GM12801 (cell line): ENCODE data around the gene ATP6V0C.

Source experiments
- TF ChIP-seq, protein P1 (sequence below): IDR thresholded peaks from one replicate; pipeline ENCODE4 v1.5.1; 2011; ENCODE audit warnings: control low read depth; ENCODE audit not compliant: insufficient read length; ENCODE audit errors: extremely low read depth

ATP6V0C gene

DNA sequence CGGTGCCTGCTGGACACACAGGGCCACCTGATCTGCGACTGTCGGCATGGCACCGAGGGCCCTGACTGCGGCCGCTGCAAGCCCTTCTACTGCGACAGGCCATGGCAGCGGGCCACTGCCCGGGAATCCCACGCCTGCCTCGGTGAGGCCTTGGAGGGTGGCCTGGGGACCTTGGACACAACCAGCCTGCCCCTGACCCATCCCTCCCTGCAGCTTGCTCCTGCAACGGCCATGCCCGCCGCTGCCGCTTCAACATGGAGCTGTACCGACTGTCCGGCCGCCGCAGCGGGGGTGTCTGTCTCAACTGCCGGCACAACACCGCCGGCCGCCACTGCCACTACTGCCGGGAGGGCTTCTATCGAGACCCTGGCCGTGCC, 41.3 kb upstream of the ATP6V0C start:
- TF ChIP-seq, protein P1, sequence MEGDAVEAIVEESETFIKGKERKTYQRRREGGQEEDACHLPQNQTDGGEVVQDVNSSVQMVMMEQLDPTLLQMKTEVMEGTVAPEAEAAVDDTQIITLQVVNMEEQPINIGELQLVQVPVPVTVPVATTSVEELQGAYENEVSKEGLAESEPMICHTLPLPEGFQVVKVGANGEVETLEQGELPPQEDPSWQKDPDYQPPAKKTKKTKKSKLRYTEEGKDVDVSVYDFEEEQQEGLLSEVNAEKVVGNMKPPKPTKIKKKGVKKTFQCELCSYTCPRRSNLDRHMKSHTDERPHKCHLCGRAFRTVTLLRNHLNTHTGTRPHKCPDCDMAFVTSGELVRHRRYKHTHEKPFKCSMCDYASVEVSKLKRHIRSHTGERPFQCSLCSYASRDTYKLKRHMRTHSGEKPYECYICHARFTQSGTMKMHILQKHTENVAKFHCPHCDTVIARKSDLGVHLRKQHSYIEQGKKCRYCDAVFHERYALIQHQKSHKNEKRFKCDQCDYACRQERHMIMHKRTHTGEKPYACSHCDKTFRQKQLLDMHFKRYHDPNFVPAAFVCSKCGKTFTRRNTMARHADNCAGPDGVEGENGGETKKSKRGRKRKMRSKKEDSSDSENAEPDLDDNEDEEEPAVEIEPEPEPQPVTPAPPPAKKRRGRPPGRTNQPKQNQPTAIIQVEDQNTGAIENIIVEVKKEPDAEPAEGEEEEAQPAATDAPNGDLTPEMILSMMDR: no peak

DNA sequence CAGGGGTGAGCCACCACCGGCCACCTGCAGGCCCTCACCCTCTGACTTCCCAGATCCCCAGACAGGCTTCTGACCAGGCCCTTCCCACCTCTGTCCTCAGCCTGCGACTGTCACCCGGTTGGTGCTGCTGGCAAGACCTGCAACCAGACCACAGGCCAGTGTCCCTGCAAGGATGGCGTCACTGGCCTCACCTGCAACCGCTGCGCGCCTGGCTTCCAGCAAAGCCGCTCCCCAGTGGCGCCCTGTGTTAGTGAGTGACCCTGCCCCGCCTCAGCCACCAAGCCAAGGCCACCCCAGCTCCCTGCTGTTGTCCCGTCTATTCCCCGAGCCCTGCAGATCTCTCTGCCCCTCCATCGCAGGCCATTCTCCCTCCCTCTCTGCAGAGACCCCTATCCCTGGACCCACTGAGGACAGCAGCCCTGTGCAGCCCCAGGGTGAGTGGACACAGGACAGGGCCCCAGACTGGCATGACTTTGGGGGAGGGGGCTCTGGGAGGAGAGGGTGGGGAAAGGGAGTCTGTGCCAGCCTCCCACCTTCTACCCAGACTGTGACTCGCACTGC, 40.8 kb upstream of the ATP6V0C start:
- TF ChIP-seq, protein P1: no peak

DNA sequence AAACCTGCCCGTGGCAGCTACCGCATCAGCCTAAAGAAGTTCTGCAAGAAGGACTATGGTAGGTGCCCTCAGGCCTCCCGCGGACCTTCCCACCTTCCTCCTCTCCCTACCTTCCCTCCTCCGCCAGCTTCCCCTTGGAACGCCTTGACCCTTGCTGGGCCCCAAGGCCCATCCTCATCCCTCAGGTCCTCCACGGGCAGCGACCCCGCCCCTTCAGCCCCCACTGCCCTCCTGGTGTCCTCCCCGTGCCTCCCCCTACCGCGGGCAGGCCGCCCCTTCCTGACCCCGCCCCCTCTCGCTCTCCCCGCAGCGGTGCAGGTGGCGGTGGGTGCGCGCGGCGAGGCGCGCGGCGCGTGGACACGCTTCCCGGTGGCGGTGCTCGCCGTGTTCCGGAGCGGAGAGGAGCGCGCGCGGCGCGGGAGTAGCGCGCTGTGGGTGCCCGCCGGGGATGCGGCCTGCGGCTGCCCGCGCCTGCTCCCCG, 40.3 kb upstream of the ATP6V0C start:
- TF ChIP-seq, protein P1: no peak

DNA sequence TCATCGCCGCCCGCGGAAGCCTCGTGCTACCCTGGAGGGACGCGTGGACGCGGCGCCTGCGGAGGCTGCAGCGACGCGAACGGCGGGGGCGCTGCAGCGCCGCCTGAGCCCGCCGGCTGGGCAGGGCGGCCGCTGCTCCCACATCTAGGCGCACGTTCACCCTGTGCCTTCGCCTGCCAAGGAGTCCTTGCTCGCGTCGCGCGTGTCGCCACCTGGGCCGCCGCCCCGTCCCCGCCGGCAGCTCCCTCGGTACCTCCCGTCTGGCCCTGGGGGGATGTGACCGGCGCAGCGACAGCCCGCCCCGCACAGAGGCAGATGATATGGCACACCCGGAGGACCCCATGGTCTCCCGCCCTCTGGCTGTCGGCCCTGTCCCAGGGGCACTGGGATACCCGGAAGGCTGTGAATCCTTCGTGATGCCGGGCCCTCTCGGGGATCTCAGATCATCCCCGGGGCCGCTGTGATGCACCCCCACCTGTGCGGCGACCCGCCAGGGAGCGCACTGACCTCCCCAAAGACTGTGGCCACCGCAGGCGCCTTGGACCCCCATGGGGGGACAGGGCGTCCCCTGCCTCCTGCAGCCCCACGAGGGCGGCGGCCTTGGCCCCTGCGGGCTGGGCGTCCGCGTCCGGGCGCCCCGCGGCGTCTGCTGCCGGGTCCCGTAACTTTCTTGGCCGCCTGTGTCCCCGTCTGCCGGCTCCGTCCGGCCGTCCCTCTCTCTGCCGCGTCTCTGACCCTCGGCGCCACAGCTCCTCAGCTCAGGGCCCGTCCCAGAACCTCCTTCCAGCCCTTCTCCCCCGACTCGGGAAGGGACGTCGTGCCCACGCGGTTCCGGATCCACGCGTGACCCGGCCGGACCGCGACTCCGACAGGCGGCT, 39.5 kb upstream of the ATP6V0C start:
- TF ChIP-seq, protein P1: no peak

DNA sequence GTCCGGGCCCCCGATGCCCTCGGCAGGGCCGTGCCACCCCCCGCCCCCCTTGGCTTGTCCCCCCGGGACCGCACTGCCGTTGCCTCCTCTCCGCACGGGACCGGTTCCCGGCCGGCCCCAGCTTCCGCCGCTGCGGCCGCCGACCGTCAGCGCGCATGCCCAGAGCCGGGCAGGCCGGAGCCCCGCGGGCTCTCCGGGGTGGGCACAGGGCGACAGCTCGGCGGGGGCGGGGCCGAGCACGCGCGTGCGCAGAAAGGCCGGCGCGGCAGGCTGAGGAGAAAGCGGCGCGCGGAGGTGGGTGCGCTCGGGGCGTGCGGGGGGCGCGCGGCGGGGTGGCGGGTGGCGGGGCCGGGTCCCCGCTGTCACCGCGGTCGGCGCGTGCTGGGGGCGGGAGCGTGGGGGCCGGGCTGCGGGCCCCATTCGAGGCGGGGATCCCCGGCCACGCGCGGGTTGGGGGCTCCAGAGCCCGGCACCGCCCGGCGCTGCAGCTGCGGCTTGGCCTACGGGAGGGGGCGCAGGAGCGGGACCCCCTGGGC, 38.8 kb upstream of the ATP6V0C start, which contains the start of gene TBC1D24:
TBC1D24 (plus strand) TSS at position 251 of the 536 bp plus-strand sequence. CDS start 21,022 bp downstream, outside the sequence.
- TF ChIP-seq, protein P1: no peak

DNA sequence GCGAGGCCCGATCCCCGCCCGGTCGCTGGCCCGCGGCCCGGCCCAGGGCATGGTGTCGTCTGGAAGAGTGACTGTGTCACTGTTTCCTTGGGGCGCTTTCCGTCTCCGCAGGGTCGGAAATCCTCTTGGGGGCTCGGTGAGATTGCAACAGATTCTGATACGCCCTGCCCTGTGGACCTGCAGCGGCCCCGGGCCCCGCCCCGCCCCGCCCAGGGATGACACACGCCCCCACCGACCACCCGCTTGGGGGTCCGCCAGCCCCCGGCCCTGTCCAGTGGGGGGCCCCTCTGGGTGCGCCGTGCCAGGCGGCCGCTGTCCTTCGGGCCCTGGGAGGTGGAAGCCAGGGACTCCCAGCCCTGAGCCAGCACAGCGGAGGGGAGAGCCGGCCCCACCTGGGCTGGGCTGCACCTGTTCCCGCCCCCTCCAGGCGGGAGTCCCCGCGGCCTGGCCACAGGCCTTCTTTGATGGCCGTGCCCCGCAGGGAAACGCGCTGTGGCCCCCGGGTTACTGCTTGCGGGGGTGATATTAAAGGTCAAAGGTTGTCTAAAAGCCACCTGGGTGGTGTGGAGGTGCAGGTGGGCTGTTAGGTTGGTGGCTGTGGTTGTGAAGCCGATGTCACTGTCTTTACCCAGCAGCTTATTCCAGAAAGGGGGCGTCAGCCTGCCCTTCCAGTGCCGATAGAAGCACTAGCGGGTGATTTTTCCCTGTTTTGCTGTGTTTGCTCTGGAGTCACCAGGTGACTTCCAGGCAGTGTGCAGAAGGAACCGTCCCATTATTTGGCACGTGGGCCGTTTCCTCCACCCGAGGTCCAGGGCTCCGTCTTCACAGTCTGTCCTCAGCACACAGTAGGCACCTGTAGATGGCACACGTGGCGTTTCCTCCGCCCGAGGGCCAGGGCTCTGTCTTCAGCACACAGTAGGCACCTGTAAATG, 38.1 kb upstream of the ATP6V0C start:
- TF ChIP-seq, protein P1: no peak
